ENCODE measurements around the gene BOLA2B.

Gene BOLA2B

DNA sequence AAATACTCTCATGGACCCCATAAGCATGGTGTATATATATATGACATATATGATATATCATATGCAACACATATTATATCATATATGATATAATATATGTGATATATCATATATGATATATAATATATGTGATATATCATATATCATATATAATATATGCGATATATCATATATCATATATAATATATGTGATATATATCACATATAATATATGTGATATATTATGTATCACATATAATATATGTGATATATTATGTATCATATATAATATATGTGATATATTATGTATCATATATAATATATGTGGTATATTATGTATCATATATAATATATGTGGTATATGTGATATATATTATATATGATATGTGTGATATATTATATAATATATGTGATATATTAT is 48.5 kb downstream of the BOLA2B start:
- no peak for DNase-seq

GRCh38 chr16:30144017-30144416 is 49.4 kb downstream of the BOLA2B start:
- DNase-seq, result no peak

- DNase-seq, result no peak
Measured at GRCh38 chr16:30143347-30143702, 50.1 kb downstream of the BOLA2B start.
